LoVo (cell line): Measurements from ENCODE around the gene C9orf85.
A peak's percentile ranks its signal among the peaks of the same experiment; 100 is the strongest.

Experiments used
- DNase-seq: peaks from one replicate; pipeline ENCODE4 v3.0.0-alpha.2; 2016; ENCODE audit warnings: low spot score

C9orf85 gene

GRCh38 chr9:71904076-71904475 is 7.4 kb upstream of the C9orf85 start:
- no peak for DNase-seq

- DNase-seq = no peak
Measured at GRCh38 chr9:71908825-71909224, 2.6 kb upstream of the C9orf85 start.

- DNase-seq = peak; percentile 27
Measured at GRCh38 chr9:71909887-71910649, 1.4 kb upstream of the C9orf85 start.

GRCh38 chr9:71910650-71911060 is 784 bp upstream of the C9orf85 start:
- peak; percentile 16 for DNase-seq

- DNase-seq = peak; percentile 21
Measured at GRCh38 chr9:71911908-71912335, 483 bp downstream of the C9orf85 start.

- DNase-seq = no peak
Measured at GRCh38 chr9:71915495-71915894, 4.1 kb downstream of the C9orf85 start.

- no peak for DNase-seq
Measured at GRCh38 chr9:71916834-71917534, 5.5 kb downstream of the C9orf85 start.

- DNase-seq = no peak
Measured at GRCh38 chr9:71918419-71918818, 7.0 kb downstream of the C9orf85 start.

- no peak for DNase-seq
Measured at GRCh38 chr9:71920456-71921189, 9.2 kb downstream of the C9orf85 start.

GRCh38 chr9:71921190-71921814 is 9.9 kb downstream of the C9orf85 start:
- DNase-seq = no peak

GRCh38 chr9:71924576-71924975 is 13.1 kb downstream of the C9orf85 start:
- DNase-seq = no peak

- no peak for DNase-seq
Measured at GRCh38 chr9:71925834-71926233, 14.4 kb downstream of the C9orf85 start.

GRCh38 chr9:71928376-71928775 is 16.9 kb downstream of the C9orf85 start:
- DNase-seq = no peak

- no peak for DNase-seq
Measured at GRCh38 chr9:71928806-71929205, 17.4 kb downstream of the C9orf85 start.

GRCh38 chr9:71929223-71929622 is 17.8 kb downstream of the C9orf85 start:
- no peak for DNase-seq

GRCh38 chr9:71929791-71930440 is 18.5 kb downstream of the C9orf85 start:
- DNase-seq = no peak

GRCh38 chr9:71931166-71931565 is 19.7 kb downstream of the C9orf85 start:
- DNase-seq = no peak

- no peak for DNase-seq
Measured at GRCh38 chr9:71936066-71936465, 24.6 kb downstream of the C9orf85 start.

- DNase-seq = no peak
Measured at GRCh38 chr9:71937070-71937625, 25.7 kb downstream of the C9orf85 start.

GRCh38 chr9:71937898-71938297 is 26.5 kb downstream of the C9orf85 start:
- no peak for DNase-seq

GRCh38 chr9:71941060-71941568 is 29.7 kb downstream of the C9orf85 start:
- DNase-seq = no peak
